HG03135 (cell line): Measurements from ENCODE around the gene SIDT1.
A peak's percentile ranks its signal among the peaks of the same experiment; 100 is the strongest.

Source experiments
- ATAC-seq: cut with Tn5 transposase; IDR thresholded peaks from one replicate; pipeline ENCODE4 v1.9.1; 2021; ENCODE audit warnings: mild to moderate bottlenecking, moderate library complexity; ENCODE audit not compliant: unreplicated experiment

SIDT1 gene

DNA sequence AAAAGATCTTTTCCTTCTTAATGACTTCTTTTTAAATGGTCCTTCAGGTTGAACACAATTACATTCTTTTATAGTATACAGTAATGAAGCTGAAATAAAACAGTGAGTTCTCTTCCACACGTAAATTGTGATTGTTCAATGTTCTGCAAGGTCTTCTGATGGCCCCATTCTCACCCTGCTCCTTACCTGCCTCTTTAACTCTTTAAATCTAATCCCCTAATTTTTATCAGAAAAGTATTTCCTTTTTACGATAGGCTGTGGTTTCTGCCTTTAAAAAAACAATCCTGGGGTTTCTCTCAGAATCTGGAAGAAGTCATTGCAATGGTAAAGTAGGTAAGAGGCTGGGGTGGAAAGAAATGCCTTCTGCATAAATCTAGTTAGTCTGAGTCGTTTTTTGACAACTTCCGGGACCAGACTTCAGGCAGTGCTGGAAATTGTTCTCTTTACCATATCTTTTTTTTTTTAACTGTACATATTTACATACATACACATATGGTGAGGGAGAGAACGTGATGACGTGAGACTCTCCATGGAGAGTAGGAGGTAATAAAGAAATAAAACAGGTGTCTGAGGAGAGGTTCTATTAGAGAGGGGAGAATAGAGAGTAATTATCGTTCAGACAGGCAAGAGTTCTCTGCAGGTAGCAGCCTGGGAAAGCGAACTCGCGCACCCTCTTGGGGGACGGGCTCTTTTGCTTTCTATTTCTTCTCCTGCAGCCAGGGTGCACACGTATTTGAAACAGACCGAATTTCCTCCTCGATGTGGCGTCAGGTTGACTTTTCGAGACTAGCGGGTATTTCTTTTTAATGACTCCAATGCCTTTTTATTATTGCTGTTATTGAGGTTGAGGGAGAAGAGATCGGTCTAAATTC lies at the start of gene SIDT1:
SIDT1 (plus strand) TSS at position 730 of the 872 bp plus-strand sequence. CDS start 467 bp downstream, outside the sequence.
- peak; percentile 63 for ATAC-seq

DNA sequence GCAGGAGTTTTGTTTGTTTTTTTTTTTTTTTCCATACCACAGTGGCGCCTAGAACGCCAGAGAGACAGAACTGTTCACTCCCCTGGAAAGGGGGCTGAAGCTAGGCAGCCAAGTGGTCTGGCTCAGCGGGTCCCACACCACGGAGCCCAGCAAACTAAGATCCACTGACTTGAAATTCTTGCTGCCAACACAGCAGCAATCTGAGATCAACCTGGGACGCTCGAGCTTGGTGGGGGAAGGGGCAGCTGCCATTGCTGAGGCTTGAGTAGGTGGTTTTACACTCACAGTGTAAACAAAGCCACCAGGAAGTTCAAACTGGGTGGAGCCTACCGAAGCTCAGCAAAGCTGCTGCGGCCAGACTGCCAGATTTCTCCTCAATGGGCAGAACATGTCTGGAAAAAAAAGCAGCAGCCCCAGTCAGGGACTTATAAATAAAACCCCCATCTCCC lies 47.2 kb upstream of the SIDT1 start:
- ATAC-seq, result no peak

DNA sequence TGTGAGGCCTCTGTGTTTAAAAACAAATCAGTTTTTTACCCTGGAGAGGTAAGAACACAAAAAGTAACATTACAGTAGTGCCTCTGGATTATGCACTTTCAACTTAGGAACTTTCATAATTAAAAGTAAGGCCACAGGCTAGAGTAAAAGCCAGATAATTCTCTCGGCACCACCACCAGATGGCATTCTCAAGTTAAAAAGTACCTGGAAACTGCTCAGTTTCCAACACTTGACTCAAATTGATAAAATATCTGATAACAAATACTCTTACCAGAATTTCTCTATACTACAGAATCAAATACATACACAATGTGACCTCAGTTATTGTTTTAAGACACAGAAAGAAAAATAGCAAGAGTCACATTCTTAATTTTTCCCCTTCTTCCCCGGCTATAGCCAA lies 37.3 kb upstream of the SIDT1 start:
- ATAC-seq, result no peak

DNA sequence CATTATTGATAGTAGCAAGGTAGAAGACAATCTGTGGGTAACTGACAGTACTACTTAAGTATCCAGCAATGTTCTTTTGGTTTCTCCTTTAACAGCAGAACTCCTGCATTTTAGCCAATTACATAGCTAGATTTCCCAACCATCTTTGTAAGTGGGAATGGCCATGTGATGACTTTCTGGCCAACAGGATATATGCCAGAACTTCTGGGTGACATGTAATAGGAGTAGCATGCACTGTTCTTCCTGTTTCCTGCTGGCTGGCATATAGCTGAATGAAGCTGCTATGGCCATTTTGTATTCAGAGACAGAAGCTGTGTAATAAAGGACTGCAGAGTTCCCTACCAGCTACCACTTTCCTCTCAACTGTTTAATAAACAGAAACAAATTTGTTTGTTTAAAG lies 35.4 kb upstream of the SIDT1 start:
- ATAC-seq, result no peak

DNA sequence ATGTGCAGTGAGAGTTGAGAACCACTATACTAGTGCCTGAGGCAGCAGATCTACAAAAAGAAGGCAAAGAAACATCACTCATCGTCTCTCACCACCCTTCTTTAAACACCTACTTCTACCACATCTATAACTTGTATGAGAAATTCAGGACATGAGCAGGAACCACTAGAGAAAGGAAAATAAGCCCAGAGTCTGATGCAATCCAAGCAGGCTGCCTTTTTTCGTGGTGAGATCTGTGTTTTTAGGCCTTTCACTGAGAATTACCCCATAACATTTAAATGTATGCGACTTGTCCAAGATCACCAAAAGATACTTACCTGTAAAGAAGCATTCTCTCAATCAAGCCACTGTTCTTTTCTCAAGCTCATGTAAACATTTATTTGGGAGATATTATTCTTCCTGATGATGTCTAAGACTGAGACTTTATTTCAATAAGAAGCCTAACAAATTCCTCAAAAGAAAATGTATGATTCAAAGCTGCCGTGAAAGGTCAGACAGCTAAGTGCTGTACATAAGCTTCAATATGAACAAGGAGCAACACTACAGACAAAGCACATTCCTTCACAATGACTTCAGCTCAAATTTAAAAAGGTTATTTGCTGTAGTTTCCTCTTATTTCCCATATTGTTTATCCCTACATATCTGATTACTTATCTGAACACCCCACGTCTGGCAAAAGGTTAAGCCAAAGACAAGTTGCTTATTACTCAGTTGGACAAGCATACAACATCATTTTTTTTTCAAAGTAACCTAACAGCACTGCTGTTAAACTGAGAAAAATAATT lies 33.9 kb upstream of the SIDT1 start:
- no peak for ATAC-seq

DNA sequence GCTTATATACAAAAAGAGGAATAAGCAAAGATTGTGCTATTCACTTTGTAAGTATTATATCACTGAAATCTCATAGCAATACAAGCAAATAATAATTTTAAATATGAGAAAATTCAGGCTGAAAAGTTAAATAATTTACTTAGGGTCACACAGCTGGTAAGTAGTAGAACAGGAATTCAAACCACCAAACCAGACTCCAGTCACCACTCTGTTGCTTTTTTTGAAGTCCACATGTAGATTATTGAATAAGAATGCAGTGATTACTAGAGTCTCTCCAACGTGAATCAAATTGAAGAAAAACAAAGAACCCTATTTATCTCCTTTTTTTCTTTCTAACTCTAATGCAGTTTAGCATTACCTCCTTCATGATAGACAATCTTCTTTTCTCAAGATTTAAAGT lies 33.3 kb upstream of the SIDT1 start:
- ATAC-seq, result no peak

DNA sequence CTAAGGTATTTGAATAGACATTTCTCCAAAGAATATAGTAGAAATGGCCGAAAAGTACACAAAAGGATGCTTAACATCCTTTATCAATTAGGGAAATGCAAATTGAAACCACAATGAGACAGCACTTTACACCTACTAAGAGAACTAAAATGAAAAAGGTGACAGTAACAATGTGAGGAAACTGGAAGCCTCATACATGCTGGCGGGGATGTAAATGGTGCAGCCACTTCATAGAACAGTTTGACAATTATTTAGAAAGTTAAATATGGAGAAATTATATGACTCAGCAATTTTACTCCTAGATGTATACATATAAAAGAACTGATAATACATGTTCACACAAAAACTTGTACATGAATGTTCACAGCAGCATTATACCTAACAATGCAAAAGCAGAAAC lies 30.8 kb upstream of the SIDT1 start:
- ATAC-seq, result no peak

DNA sequence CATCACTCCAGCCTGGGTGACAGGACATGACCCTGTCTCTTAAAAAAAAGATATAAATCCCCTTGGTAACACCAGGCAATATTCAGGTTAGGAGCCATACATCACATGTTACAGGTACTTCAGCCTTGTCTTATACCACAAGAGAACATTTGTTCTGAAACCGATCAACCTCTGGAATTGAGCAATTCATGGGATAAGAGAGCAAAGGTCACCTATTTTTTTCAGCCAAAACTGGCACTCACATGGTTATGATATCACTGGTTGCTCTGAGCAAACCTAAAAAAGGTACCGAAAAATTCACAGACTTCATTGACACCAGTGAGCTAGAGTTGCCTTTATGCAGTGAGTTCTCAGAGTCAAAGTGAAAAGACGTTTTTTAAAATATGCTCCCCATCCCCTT lies 26.5 kb upstream of the SIDT1 start:
- no peak for ATAC-seq

DNA sequence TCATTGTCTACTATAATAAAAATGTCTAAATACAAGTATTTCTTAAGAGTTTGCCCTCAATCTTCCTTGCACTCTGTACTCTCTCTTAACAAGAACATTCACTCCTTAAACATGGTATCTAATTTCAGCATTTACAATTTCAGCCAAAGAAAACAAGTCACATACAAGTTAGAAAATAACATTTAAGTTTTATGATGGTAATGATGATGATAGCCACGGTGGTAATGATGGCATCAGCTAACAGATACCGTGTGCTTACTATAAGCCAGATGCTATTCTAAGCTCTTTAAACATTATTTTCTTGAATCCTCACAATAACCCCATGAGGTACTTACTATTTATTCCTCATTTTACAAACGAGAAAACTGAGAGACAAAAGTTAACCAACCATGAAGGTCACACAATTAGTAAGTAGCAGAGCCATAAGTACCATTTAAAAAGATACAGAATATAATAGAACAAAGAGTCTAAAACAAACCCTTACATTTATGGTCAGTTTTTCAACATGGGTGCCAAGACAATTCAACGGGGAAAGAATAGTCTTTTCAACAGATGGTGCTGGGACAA lies 24.8 kb upstream of the SIDT1 start:
- no peak for ATAC-seq

DNA sequence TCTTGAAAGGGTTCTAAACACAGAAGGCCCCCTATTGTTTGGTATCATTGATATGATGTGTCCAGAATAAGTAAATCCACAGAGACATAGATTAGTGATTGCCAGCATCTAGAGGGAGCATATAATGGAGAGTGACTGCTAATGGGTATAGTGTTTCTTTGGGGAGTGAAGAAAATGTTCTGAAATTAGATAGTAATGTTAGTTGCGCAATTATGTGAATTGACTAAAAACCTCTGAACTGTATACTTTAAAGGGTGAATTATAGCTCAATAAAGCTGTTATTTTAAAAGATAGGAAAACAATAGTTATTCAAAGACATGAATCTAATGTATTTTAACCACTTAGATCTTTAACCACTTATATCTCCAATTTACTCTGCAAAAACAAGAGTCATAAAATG lies 23.4 kb upstream of the SIDT1 start:
- ATAC-seq, result no peak

DNA sequence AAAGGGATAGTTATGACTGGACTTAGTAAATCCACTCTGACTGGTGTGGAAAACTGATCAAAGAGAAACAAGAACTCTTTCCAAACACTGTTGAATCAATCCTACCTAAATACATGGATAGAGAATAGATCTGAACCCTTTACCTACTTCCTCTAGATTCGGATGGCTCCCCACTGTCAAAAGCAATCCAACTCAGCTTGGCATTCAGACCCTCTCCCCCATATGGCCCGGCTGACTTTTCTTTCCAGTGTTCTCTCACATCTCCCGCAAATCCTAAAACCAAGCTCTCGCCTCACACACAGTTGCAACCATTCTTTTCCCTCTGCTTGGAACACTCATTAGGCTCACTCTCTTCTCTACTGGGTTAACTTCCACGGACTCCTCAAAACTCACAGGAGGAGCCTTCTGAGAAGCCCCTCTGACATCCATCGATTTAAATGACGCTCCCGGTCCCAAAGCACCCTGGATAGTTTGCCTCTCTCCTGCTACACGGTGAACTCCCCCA lies 18.0 kb upstream of the SIDT1 start:
- no peak for ATAC-seq

DNA sequence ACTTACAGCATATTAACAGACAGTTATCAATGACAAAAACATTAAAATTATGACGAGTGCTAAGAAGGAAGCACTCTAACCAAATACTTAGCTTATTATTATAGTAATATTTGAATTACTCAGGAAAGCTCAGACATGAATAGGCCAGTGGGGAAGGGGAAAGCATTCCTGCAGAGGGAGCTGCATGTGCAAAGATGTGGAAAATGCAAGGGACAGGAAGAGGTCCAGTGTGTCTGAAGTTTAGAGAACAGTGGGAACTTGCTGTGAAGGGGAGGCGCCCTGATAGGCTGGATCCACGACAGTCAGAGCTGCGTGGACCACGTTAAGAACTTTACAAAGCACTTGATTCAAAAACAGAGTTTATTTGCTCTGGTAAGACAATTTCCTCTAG lies 16.2 kb upstream of the SIDT1 start:
- no peak for ATAC-seq

DNA sequence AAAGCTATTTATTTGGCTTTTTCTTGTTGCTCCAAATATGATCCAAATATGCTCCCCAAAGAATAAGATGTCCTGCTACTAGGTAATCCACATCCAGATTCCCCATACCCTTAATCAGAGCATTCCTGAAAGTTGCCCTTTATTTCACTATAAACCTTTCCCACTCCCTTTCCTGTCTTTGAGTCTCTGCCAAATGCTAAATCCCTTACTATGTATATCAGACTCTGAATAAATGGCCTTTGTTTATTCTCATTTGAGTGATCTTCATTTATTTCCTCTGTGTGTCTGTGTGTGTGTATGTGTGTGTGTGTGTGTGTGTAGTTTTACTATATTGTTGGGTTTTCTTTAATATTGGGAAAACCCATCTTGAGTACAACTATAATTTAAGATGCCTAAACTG lies 10.4 kb upstream of the SIDT1 start:
- ATAC-seq, result no peak

DNA sequence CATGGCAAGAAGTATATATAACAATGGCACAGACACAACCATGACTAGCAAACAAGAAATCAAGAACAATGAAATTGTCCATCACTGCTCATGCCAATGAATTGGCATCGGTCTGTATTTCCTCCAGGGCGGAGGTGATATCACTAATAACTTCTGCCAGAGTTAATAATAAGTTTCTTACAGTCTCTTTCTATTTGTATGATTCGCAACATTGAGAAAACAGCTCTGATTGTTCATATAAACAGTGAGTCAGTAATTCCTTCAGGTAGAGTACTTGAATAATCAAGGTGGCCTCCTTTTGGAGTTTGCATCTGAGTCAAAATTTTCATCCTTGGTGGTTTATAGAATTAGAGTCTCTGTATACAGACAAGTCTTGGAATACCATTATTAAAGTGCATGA lies 9.1 kb upstream of the SIDT1 start:
- ATAC-seq, result no peak

DNA sequence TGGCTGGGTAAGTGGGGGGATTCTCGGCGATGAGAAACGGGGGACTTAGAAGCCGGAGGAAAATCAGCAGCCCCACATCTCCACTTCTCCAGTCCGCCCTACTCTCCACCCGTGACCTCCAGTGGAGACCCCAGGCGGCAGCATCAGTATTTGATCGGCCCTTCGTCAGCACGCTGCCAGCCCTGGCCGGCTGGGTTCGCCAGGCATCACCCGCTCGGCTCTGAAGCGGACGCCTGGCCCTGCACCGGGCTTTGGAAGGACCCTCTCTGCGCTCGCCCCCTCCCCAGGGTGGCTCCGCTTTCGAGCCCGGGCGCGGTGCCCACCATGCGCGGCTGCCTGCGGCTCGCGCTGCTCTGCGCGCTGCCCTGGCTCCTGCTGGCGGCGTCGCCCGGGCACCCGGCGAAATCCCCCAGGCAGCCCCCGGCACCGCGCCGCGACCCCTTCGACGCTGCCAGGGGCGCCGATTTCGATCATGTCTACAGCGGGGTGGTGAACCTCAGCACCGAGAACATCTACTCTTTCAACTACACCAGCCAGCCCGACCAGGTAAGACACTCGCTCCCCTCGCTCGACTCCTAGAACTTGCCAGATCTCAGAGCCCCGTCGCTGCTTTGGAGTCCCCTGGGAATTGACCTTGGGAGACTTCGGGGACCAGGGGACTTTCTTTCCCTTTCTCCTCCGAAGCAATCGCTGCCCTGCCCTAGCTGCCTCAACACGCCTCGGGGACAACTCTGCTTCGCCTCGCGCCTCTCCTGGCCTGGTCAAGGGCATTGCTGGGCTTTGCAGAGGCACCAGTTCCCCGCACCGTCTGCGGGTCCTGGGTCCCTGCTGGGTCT lies 561 bp downstream of the SIDT1 start:
- peak; percentile 34 for ATAC-seq

DNA sequence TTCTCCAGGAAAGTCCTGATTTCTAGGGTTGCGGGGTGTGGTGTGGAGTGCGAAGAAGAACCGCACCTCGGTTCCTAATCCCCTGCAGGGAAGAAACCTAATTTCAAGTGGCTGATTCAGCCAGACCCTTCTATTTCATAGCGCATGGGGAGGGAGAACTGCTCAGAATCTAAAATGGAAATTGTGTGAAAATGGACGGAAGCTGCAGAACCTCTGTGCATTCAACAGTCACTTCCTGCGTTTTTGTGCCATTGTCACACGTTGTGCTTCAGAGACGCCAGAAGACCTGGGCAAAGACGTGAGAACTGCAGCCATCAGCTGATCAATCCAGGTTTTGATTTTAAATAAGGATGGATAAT lies 1.2 kb downstream of the SIDT1 start:
- ATAC-seq, result peak; percentile 28

DNA sequence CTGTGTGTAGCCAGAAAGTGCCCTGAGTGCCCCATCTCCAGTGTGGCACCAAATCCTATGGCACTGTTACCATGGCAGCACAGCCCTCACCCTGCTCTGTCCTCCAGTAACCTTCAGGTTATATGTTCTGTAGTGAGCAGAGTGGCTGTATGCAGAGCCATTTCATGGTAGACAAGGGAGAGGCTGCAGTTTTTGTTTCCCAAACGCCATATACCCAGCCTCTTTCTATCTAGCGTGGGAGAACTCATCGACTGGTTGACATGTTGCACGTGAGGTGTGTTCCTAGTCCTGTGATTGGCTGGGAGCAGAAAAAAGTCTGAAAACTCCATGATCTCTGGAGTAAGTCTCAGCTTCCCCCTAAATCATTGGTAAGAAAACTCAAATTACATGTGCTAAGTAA lies 2.0 kb downstream of the SIDT1 start:
- ATAC-seq, result no peak

DNA sequence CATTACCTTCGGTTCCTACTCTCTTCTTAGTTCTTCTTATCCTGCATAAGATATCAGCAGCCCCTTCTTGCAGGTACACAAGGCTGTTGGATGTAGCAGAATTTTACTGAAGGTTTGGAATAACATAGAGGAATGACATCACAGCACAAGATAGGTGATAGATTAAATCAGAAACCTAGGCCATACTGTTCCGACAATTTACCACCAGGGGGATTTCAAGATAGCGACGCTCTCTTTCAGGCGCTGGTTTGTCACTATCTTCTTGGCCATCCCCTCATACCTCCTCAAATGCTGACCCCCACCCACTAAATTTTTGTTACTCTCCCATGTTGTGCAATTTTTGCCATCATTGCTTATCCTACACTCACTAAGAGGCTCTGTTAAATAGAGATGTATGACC lies 3.5 kb downstream of the SIDT1 start:
- no peak for ATAC-seq

DNA sequence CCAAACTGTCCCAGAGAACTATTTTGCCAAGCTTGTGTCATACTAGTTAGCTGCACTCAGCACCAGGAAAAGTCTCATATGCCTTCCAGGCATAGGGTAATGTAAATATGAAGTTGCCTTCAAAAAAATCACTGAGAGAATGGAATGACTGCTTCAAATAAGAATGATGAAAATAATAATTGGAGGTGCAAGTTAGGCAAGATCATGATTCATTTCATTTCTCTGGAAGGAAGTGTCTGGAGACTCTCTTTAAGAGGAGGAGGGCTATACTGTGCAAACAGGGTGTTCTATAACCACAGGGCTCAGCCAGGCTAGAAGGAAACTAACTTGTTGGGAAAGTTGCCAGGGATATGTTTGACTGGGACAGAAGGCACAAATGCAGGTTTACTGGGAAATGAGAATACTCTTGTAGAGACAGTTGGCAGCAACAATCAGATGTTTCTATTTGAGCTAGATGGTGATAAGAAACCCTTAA lies 4.3 kb downstream of the SIDT1 start:
- ATAC-seq, result no peak

DNA sequence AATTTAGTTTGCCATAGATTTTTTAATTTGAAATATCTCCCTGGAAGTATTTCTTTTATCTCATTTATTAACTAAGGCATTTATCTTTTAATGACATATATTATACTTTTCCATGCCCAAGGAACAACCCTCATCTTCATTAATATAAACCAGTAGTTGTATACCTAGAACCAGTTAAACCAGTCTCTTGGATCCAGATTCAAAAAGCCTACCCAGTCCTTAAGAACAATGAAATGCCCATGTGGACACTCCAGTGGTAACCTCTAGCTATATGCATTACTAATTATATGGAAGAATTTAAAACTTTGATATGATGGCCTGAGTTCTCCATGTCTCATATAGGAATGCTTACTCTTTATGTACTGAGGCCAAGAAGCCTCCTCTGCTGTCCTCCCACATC lies 4.8 kb downstream of the SIDT1 start:
- no peak for ATAC-seq

DNA sequence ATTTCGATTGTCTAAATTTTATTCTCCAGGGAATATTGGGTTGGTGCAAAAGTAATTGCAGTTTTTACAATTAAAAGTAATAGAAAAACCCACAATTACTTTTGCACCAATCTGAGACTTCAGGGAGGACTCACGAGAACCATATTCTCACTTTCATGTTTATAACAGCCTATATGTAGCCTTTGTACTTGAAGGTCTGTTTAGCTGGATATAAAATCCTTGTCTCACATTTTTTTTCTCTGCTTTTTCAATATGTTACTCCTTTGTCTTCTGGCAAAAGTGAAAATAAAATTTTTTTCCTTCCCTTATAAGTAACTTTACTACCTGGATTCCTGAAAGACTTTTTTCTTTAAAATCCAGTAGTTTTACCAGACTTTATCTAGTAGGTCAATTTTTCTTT lies 9.2 kb downstream of the SIDT1 start:
- ATAC-seq, result no peak
